Activated CD4-positive, alpha-beta T cell treated with anti-CD3 and anti-CD28 coated beads for 36 hours (primary cell): Measurements from ENCODE around the gene IRS4. TPM values are rescaled to one million over a fixed set of nuclear protein-coding genes. Genes with fewer than 3 reads are reported as not detected.
A peak's percentile ranks its signal among the peaks of the same experiment; 100 is the strongest.

Experiments used
- ATAC-seq: fragments of 200-7000 bp; cut with Tn5 transposase; one replicate; pipeline ENCODE4 v1.10.0; 2021; ENCODE audit warnings: mild to moderate bottlenecking, moderate library complexity
- CTCF ChIA-PET: fragments of 350-600 bp; sonication (Branson Sonifier 250); formaldehyde crosslinking; loops from one replicate; lab custom pipeline; 2021; ENCODE audit warnings: antibody characterized with exemption; lab: Charles Lee
- POLR2A ChIA-PET: fragments of 350-600 bp; sonication (Branson Sonifier 250); formaldehyde crosslinking; loops from one replicate; lab custom pipeline; 2021; ENCODE audit warnings: antibody characterized with exemption, inconsistent platforms; lab: Charles Lee
- DNase-seq: peaks from one replicate; pipeline ENCODE4 v3.0.0-alpha.2; 2020
- H3K27ac Mint-ChIP-seq: one replicate; pipeline ENCODE4 v1.8.0; 2021; ENCODE audit warnings: mixed read lengths
- H3K27me3 Mint-ChIP-seq: one replicate; pipeline ENCODE4 v1.8.0; 2021; ENCODE audit warnings: mixed read lengths
- H3K36me3 Mint-ChIP-seq: one replicate; pipeline ENCODE4 v1.8.0; 2021; ENCODE audit warnings: low read depth, mixed read lengths
- H3K4me1 Mint-ChIP-seq: one replicate; pipeline ENCODE4 v1.8.0; 2021; ENCODE audit warnings: mixed read lengths
- H3K4me3 Mint-ChIP-seq: one replicate; pipeline ENCODE4 v1.8.0; 2021; ENCODE audit warnings: mild to moderate bottlenecking, moderate library complexity, mixed read lengths
- H3K9me3 Mint-ChIP-seq: one replicate; pipeline ENCODE4 v1.8.0; 2021; ENCODE audit warnings: low read depth, mixed read lengths
- intact Hi-C, 2 experiments: fragments of 100-400 bp; cut with DNase I in 1 of 2; cut with micrococcal nuclease in 1 of 2; formaldehyde crosslinking; loops; one replicate each; pipeline versions ENCODE4 v1.14.2 to v1.15.1; 2022 to 2024; cut with DNase I, micrococcal nuclease
- total RNA-seq, 2 experiments: library from RNA; stranded (reverse); gene quantifications; one replicate each; pipeline ENCODE4 v1.2.3, GENCODE V29; 2021

Gene IRS4
- total RNA-seq: not detected

DNA sequence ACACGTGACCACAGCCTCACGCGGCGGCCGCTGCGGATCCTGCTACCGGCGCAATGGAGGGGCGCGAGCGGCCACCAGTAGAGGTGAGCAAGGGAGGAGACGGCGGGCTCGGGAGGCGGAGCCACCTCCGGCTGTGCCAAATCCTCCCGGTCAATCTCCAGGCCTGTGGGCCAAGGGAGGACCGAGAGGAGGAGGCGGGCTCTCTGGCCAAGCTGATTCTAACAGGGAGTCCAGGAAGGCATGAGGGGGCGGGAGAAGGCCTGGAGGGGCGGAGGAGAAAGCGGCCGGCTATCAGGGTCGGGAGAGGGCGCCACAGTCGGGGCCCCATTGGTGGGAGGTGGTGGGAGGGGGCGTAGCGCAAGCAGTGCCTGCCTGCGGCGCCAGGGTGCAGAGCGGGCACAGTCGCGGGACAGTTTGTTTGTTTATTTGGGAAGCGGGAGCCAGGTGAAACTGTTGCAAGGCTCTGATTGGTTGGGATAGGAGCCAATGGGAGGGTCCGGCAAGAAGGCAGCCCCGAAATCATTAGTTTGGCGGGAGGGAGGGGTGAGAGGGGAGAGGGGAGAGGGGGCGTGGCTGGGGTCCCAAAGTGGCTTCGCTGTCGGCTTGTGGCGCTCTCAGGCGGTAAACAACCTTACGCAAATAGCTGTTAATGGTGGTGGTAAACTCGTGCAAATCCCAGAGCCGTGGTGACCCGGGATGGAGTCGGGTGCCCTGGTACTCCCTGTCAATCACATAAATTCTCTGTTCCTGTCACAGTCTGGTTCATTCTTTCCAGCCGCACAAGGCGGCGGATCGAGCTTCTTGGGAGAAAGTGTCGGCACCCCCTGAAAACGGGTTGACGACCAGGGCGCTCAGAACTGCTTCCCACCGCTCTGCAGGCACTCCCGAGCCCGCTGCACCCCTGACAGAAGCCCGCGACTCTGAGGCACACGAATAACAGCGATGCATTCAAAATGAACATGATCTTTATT, at the start of gene IRS4:
Gene IRS4, minus strand, starts transcription at position 55 of the 971 bp plus-strand sequence.
- no peaks in the 10 kb centered on the region for H3K9me3 Mint-ChIP-seq
- no peak within 1 kb of the TSS for H3K4me3 Mint-ChIP-seq
- DNase-seq (peak; percentile 5), ATAC-seq (no peak)
- ChIA-PET POLR2A (no interaction called here), CTCF (no interaction called here)
- intact Hi-C loops: loop anchor here in 1 of 2 experiments (10.0 kb wide), 1 partner anchor 1148 kb away; no protein-coding TSS in a partner anchor
- H3K4me1 Mint-ChIP-seq: no peaks in the 10 kb centered on the region
- no peaks in the 10 kb centered on the region for H3K36me3 Mint-ChIP-seq
- H3K27me3 Mint-ChIP-seq: peaks cover 24% of the 10 kb centered on the region
- H3K27ac Mint-ChIP-seq: no peak within 1 kb of the TSS

DNA sequence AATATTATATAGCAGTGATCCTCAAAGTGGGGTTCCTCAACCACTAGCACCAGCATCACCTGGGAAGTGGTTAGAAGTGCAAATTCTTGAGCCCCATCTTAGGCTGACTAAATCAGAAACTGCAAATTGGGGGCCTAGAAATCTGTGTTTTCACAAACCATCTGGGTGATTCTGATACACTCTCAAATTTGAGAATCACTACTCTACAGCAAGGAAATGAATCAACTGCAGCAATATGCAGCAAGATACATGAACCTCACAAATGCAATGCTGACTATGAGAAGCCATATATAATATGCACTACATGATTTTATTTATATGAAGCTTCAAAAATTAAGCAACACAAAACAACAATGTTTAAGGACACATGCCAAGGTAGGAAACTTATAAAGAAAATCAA, 36.2 kb upstream of the IRS4 start:
- Mint-ChIP-seq H3K36me3 (no peaks in the 10 kb centered on the region), H3K4me3 (no peak overlapping the region), H3K27me3 (no peaks in the 10 kb centered on the region), H3K4me1 (no peaks in the 10 kb centered on the region), H3K9me3 (no peaks in the 10 kb centered on the region), H3K27ac (no peak overlapping the region)
- POLR2A ChIA-PET: no interaction called here
- DNase-seq (no peak), ATAC-seq (peak; percentile 12)
- intact Hi-C loops: no loop called here
- CTCF ChIA-PET: no interaction called here

DNA sequence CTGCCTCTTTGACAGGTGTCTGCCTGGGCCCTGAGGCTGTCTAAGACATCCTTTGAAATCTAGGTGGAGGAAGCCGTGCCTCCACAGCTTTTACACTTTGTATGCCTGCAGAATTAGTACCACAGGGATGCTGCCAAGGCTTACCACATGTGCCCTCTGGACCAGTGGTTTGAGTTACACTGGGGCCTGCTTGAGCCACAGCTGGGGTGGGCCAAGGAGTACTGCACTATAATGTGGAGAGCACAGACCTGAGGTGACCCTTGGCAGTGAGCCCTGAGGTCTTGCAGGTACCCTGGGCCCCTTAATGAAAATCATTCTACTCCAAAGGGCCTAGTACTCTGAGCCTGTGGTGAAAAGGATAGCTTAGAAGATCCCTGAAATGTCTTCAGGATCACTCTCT, 27.2 kb upstream of the IRS4 start:
- Mint-ChIP-seq H3K4me1 (no peaks in the 10 kb centered on the region), H3K36me3 (no peaks in the 10 kb centered on the region), H3K27ac (no peak overlapping the region), H3K27me3 (no peaks in the 10 kb centered on the region), H3K9me3 (no peaks in the 10 kb centered on the region), H3K4me3 (no peak overlapping the region)
- DNase-seq (no peak), ATAC-seq (no peak)
- ChIA-PET CTCF (no interaction called here), POLR2A (no interaction called here)
- intact Hi-C loops: no loop called here

DNA sequence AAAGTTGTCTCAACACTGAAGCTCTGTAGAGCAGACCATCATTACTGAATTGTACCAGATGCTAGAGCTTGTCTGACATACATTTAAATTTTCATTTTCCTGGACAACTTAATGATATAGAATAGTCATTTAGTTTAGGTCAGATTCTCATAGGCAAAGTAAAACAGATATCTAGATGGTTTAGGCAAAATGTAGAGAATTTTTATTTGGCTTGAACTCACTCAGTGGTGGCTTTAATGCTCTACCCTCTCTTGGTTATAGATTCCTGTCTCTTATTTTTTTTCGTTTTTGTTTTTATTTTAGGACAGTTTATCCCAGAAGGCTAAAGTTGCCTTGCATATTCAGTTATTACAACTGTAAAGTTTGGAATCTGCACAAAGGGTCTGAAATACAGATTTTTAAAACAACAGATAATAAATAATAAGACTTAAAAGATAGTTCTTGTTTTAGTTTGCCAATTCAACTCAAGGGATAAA, 4.0 kb upstream of the IRS4 start:
- Mint-ChIP-seq H3K27ac (no peak overlapping the region), H3K27me3 (peaks cover 12% of the 10 kb centered on the region), H3K9me3 (no peaks in the 10 kb centered on the region), H3K36me3 (no peaks in the 10 kb centered on the region), H3K4me1 (no peaks in the 10 kb centered on the region), H3K4me3 (no peak overlapping the region)
- ChIA-PET CTCF (no interaction called here), POLR2A (no interaction called here)
- intact Hi-C loops: loop anchor here in 1 of 2 experiments (10.0 kb wide), 1 partner anchor 296 kb away; no protein-coding TSS in a partner anchor
- DNase-seq (no peak), ATAC-seq (no peak)

GRCh38 chrX:108737754-108738153, 1.4 kb upstream of the IRS4 start:
- no peak overlapping the region for H3K27ac Mint-ChIP-seq
- no peaks in the 10 kb centered on the region for H3K9me3 Mint-ChIP-seq

GRCh38 chrX:108735679-108736508, 469 bp downstream of the IRS4 start:
- DNase-seq: no peak
- Mint-ChIP-seq H3K27me3 (peaks cover 24% of the 10 kb centered on the region), H3K4me3 (no peak overlapping the region), H3K9me3 (no peaks in the 10 kb centered on the region), H3K36me3 (no peaks in the 10 kb centered on the region), H3K4me1 (no peaks in the 10 kb centered on the region), H3K27ac (no peak overlapping the region)
- ChIA-PET CTCF (interaction anchor here (0.6 kb wide), 1 partner anchor 562 kb away, joined by 4 read pairs; no protein-coding TSS in a partner anchor), POLR2A (no interaction called here)
- no peak for ATAC-seq
- intact Hi-C loops: loop anchor here in 1 of 2 experiments (10.0 kb wide), 1 partner anchor 1149 kb away; no protein-coding TSS in a partner anchor

More at GRCh38 chrX:108737754-108738153, 1.4 kb upstream of the IRS4 start:
- DNase-seq (no peak), ATAC-seq (no peak)
- Mint-ChIP-seq H3K36me3 (no peaks in the 10 kb centered on the region), H3K4me1 (no peaks in the 10 kb centered on the region), H3K4me3 (no peak overlapping the region), H3K27me3 (peaks cover 25% of the 10 kb centered on the region)
- ChIA-PET POLR2A (no interaction called here), CTCF (no interaction called here)
- intact Hi-C loops: loop anchor here in 1 of 2 experiments (10.0 kb wide), 1 partner anchor 1147 kb away; no protein-coding TSS in a partner anchor

DNA sequence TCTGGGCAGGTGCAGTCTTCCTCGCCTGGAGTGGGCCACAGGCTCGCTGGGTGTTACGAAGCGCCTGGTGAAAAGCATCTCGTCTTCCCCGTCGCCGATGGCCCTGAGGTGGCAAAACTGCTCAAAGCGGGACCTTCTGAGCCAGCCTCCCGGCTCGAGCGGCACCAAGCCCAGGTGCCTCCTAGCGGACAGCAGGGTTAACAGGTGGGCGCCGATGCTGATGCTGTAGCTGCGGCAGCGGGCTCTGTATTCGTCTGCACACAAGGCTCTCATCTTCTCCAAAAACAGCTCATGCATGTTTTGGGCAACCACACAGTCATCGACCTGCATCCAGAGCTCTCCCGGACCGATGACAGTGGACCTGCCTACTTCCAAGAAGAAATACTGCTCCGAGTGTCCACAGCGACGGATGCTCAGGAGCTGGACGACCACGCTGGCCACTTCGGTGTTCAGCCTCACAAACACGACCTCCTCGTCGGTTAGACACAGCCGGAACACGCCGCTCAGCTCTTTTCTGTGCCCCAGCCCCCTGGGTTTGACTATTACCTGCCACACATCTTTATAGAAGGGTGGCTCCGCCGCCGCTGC, 1.2 kb downstream of the IRS4 start:
- CTCF ChIA-PET: interaction anchor here (0.6 kb wide), 1 partner anchor 561 kb away, joined by 4 read pairs; no protein-coding TSS in a partner anchor
- Mint-ChIP-seq H3K4me1 (no peaks in the 10 kb centered on the region), H3K36me3 (no peaks in the 10 kb centered on the region), H3K4me3 (no peak overlapping the region), H3K27me3 (peaks cover 26% of the 10 kb centered on the region), H3K27ac (no peak overlapping the region), H3K9me3 (no peaks in the 10 kb centered on the region)
- POLR2A ChIA-PET: no interaction called here
- intact Hi-C loops: loop anchor here in 1 of 2 experiments (10.0 kb wide), 1 partner anchor 1150 kb away; no protein-coding TSS in a partner anchor
- DNase-seq: peak; percentile 24
- ATAC-seq: no peak

DNA sequence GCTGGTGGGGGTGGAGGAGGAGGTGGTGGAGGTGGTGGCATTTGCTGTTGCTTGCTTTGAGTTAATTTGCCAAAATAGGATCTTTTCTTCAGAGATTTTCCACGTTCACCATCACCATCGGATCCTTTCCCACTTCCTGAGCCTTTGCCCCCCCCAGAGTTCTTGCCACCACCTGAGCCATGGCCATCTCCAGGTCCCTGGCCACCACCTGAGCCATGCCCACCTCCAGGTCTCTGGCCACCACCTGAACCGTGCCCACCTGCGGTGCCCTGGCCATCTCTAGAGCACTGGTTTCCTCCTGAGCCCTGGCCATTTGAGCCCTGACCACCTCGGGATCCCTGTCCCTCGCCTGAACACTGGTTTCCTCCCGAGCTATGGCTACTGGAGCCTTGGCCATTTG, 1.9 kb downstream of the IRS4 start:
- intact Hi-C loops: loop anchor here in 1 of 2 experiments (10.0 kb wide), 1 partner anchor 1150 kb away; no protein-coding TSS in a partner anchor
- DNase-seq (no peak), ATAC-seq (no peak)
- ChIA-PET CTCF (no interaction called here), POLR2A (no interaction called here)
- H3K4me1 Mint-ChIP-seq: no peaks in the 10 kb centered on the region
- H3K36me3 Mint-ChIP-seq: no peaks in the 10 kb centered on the region
- H3K4me3 Mint-ChIP-seq: no peak overlapping the region
- no peak overlapping the region for H3K27ac Mint-ChIP-seq
- H3K27me3 Mint-ChIP-seq: peaks cover 26% of the 10 kb centered on the region
- no peaks in the 10 kb centered on the region for H3K9me3 Mint-ChIP-seq

DNA sequence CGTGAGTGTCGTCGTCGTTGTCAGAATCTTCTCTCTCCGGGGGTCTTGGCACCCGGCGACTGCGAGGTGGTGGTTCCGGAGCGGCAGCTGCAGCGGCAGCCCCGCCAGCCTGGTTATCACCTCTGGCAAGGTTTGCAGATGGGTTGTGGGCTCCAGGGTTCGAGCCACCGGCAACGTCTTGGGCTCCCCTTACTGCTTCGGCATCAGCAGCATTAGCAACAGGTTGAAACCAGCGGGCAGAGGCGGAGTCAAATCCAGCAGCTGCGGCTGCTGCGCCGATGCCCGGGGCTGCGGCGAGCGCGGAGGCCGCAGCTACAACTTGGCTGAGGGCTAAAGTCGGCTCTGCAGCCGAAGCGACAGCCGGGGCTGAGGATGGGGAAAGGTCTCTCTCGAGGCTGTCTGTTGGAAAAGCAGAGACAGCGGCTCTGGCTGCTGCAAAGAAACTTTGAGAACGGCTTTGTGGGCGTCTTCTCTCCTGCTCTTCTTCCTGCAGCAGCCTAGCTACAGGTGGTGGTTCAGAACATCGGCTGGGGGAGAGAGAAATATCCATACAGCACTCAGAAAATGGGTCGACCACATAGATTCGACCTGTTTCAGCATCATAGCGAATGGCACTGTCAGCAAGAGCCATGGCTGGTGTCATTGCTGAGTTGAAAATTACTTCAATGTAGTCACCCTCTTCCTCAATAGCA, 3.6 kb downstream of the IRS4 start:
- ATAC-seq (no peak), DNase-seq (peak; percentile 6)
- H3K4me3 Mint-ChIP-seq: no peak overlapping the region
- intact Hi-C loops: loop anchor here in 1 of 2 experiments (10.0 kb wide), 1 partner anchor 1152 kb away; no protein-coding TSS in a partner anchor
- no peaks in the 10 kb centered on the region for H3K4me1 Mint-ChIP-seq
- CTCF ChIA-PET: no interaction called here
- no peak overlapping the region for H3K27ac Mint-ChIP-seq
- no peaks in the 10 kb centered on the region for H3K9me3 Mint-ChIP-seq
- POLR2A ChIA-PET: no interaction called here
- H3K27me3 Mint-ChIP-seq: peaks cover 24% of the 10 kb centered on the region
- no peaks in the 10 kb centered on the region for H3K36me3 Mint-ChIP-seq

DNA sequence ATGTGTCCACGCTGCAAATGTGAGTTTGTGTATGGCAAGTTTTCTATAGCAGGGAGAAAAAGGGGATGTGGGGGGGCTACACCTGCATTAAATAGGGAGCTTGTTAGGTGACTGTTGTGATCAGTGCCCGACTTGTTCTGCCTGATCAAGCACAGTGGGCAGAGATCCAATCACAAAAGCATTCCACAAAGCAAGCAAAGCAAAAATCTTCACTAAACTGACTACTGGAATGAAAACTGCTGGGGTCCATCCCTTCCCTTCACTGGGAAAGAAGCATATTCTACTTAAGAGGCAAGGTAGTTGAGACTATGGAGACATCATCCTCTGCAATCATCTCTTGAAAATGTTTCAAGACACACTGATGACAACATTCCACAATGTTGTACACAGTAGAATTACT, 5.2 kb downstream of the IRS4 start:
- ChIA-PET CTCF (no interaction called here), POLR2A (no interaction called here)
- Mint-ChIP-seq H3K4me1 (no peaks in the 10 kb centered on the region), H3K27me3 (peaks cover 19% of the 10 kb centered on the region), H3K36me3 (no peaks in the 10 kb centered on the region), H3K27ac (no peak overlapping the region), H3K4me3 (no peak overlapping the region), H3K9me3 (no peaks in the 10 kb centered on the region)
- intact Hi-C loops: loop anchor here in 1 of 2 experiments (10.0 kb wide), 1 partner anchor 1154 kb away; no protein-coding TSS in a partner anchor
- ATAC-seq: no peak
- DNase-seq: no peak
